H1 (cell line): ENCODE measurements around the gene CELF2. TPM values are rescaled to one million over a fixed set of nuclear protein-coding genes. Genes with fewer than 3 reads are reported as not detected.

Source experiments
- CTCF ChIA-PET: fragments of 300-600 bp; sonication (Branson Sonifier 250); formaldehyde crosslinking; loops from one replicate; lab custom pipeline; 2021; ENCODE audit not compliant: partially characterized antibody; lab: Charles Lee
- POLR2A ChIA-PET: fragments of 300-600 bp; sonication (Branson Sonifier 250); formaldehyde crosslinking; loops from one replicate; lab custom pipeline; 2021; ENCODE audit warnings: inconsistent platforms; ENCODE audit not compliant: partially characterized antibody; lab: Charles Lee
- DNase-seq, 2 experiments: peaks; one replicate each; pipeline versions ENCODE4 v3.0.0 to v3.0.0-alpha.2; 2010 to 2022; ENCODE audit warnings: low spot score in 2 of 2, low read depth in 1 of 2, mixed read lengths in 1 of 2
- FAIRE-seq: peaks from 2 replicates; lab custom pipeline; 2011; peaks lifted over from hg19 to GRCh38; lab: Jason Lieb, UNC
- H2AFZ ChIP-seq: 2 replicates; pipeline ENCODE4 v1.8.1; 2012; ENCODE audit warnings: low read length, inconsistent platforms
- H2AK5ac ChIP-seq: 2 replicates; pipeline ENCODE4 v1.6.1; 2013; ENCODE audit warnings: low read depth, low read length
- H2BK120ac ChIP-seq: replicated peaks from 2 replicates; pipeline ENCODE3; 2013; ENCODE audit warnings: low read depth, low read length, inconsistent platforms
- H2BK12ac ChIP-seq: 2 replicates; pipeline ENCODE4 v1.6.1; 2013; ENCODE audit warnings: low read depth, low read length
- H2BK15ac ChIP-seq: 2 replicates; pipeline ENCODE4 v1.6.1; 2013; ENCODE audit warnings: low read length
- H2BK20ac ChIP-seq: 2 replicates; pipeline ENCODE4 v1.6.1; 2013; ENCODE audit warnings: low read length
- H2BK5ac ChIP-seq: 2 replicates; pipeline ENCODE4 v1.6.1; 2013; ENCODE audit warnings: low read depth, low read length
- H3K14ac ChIP-seq: 2 replicates; pipeline ENCODE4 v1.6.1; 2013; ENCODE audit warnings: inconsistent platforms; ENCODE audit not compliant: insufficient read length
- H3K18ac ChIP-seq: 2 replicates; pipeline ENCODE4 v1.6.1; 2013; ENCODE audit warnings: low read length; ENCODE audit errors: extremely low read depth
- H3K23ac ChIP-seq: 2 replicates; pipeline ENCODE4 v1.6.1; 2013; ENCODE audit warnings: inconsistent platforms; ENCODE audit not compliant: insufficient read length
- H3K23me2 ChIP-seq: 2 replicates; pipeline ENCODE4 v1.6.1; 2013; ENCODE audit warnings: low read depth, low read length
- H3K27ac ChIP-seq: 2 replicates; pipeline ENCODE4 v1.6.1; 2011; ENCODE audit warnings: low read depth, low read length, inconsistent platforms
- H3K27me3 ChIP-seq, 4 experiments: replicated peaks in 1 of 4; 1 replicate in 1 of 4; 2 replicates in 3 of 4; pipeline versions ENCODE4 v1.6.1 to v1.8.1; 2011 to 2013; ENCODE audit warnings: low read length in 3 of 4, mild to moderate bottlenecking in 3 of 4, inconsistent platforms in 2 of 4, mixed read lengths in 2 of 4, moderate library complexity in 1 of 4; ENCODE audit not compliant: control insufficient read depth in 3 of 4, insufficient read depth in 3 of 4; ENCODE audit errors: extremely low read depth in 1 of 4
- H3K36me3 ChIP-seq, 4 experiments: 2 replicates each; pipeline versions ENCODE4 v1.6.1 to v1.8.1; 2011 to 2013; ENCODE audit warnings: mild to moderate bottlenecking in 4 of 4, low read length in 3 of 4, moderate library complexity in 2 of 4, control low read depth in 1 of 4, inconsistent platforms in 1 of 4; ENCODE audit not compliant: insufficient read depth in 4 of 4, control insufficient read depth in 2 of 4
- H3K4ac ChIP-seq: replicated peaks from 2 replicates; pipeline ENCODE3; 2013; ENCODE audit warnings: low read length, low read depth, mixed read lengths, inconsistent platforms; ENCODE audit not compliant: insufficient read length
- H3K4me1 ChIP-seq, 4 experiments: replicated peaks in 1 of 4; 1 replicate in 1 of 4; 2 replicates in 3 of 4; pipeline versions ENCODE4 v1.6.1 to v1.8.1; 2011 to 2013; ENCODE audit warnings: low read length in 3 of 4, inconsistent platforms in 2 of 4, mixed read lengths in 1 of 4; ENCODE audit not compliant: insufficient read depth in 4 of 4, control insufficient read depth in 3 of 4
- H3K4me2 ChIP-seq, 2 experiments: 2 replicates each; pipeline versions ENCODE4 v1.6.1 to v1.8.1; 2011 to 2013; ENCODE audit warnings: low read depth in 2 of 2, low read length in 2 of 2, control low read depth in 1 of 2, inconsistent platforms in 1 of 2, mild to moderate bottlenecking in 1 of 2; ENCODE audit not compliant: insufficient read depth in 1 of 2
- H3K4me3 ChIP-seq, 4 experiments: fragments of 200-600, 300-600 bp in 1 of 4; sonication (generic), shearing (Covaris generic), sonication (Bioruptor Twin) in 1 of 4; 2 replicates each; pipeline versions ENCODE4 v1.5.1 to v1.8.1; 2011 to 2016; ENCODE audit warnings: low read length in 4 of 4, low read depth in 3 of 4, control low read depth in 2 of 4, inconsistent platforms in 2 of 4, mild to moderate bottlenecking in 2 of 4, mixed read lengths in 1 of 4, moderate library complexity in 1 of 4; ENCODE audit not compliant: insufficient read depth in 2 of 4; ENCODE audit errors: extremely low read depth in 1 of 4
- H3K56ac ChIP-seq: replicated peaks from 2 replicates; pipeline ENCODE3; 2013; ENCODE audit warnings: low read depth, mild to moderate bottlenecking, mixed read lengths, low read length, inconsistent platforms; ENCODE audit not compliant: insufficient read length
- H3K79me1 ChIP-seq: 2 replicates; pipeline ENCODE4 v1.6.1; 2013; ENCODE audit warnings: low read depth, low read length, control low read depth
- H3K79me2 ChIP-seq, 2 experiments: 2 replicates each; pipeline versions ENCODE4 v1.6.1 to v1.8.1; 2012 to 2013; ENCODE audit warnings: low read length in 2 of 2, mild to moderate bottlenecking in 2 of 2, inconsistent platforms in 1 of 2; ENCODE audit not compliant: insufficient read depth in 2 of 2, control insufficient read depth in 1 of 2
- H3K9ac ChIP-seq, 4 experiments: replicated peaks in 1 of 4; 1 replicate in 1 of 4; 2 replicates in 3 of 4; pipeline versions ENCODE4 v1.6.1 to v1.8.1; 2011 to 2013; ENCODE audit warnings: low read depth in 3 of 4, low read length in 3 of 4, control low read depth in 2 of 4, mild to moderate bottlenecking in 2 of 4, moderate library complexity in 2 of 4, inconsistent platforms in 1 of 4; ENCODE audit errors: extremely low read depth in 1 of 4
- H3K9me3 ChIP-seq, 2 experiments: 2 replicates each; pipeline versions ENCODE4 v1.6.1 to v1.8.1; 2012 to 2013; ENCODE audit warnings: mild to moderate bottlenecking in 2 of 2, moderate library complexity in 2 of 2, control low read depth in 1 of 2, inconsistent platforms in 1 of 2, low read depth in 1 of 2, low read length in 1 of 2, mixed read lengths in 1 of 2; ENCODE audit not compliant: insufficient read depth in 2 of 2
- H4K20me1 ChIP-seq, 2 experiments: replicated peaks in 1 of 2; 2 replicates each; pipeline versions ENCODE3 to v1.8.1; 2011 to 2013; ENCODE audit warnings: inconsistent platforms in 2 of 2, low read length in 2 of 2, mild to moderate bottlenecking in 1 of 2; ENCODE audit not compliant: insufficient read depth in 2 of 2, control insufficient read depth in 1 of 2
- H4K5ac ChIP-seq: 2 replicates; pipeline ENCODE4 v1.6.1; 2013; ENCODE audit warnings: low read length, low read depth, mixed read lengths, inconsistent platforms; ENCODE audit not compliant: insufficient read length
- H4K8ac ChIP-seq: 2 replicates; pipeline ENCODE4 v1.8.0; 2013; ENCODE audit warnings: mild to moderate bottlenecking, moderate library complexity, low read length, inconsistent platforms; ENCODE audit not compliant: insufficient read depth; ENCODE audit errors: extremely low read depth
- H4K91ac ChIP-seq: replicated peaks from 2 replicates; pipeline ENCODE3; 2013; ENCODE audit warnings: low read length, mixed read lengths, inconsistent platforms; ENCODE audit not compliant: insufficient read length
- GABPA ChIP-seq: IDR thresholded peaks from 2 replicates; pipeline ENCODE4 v1.6.1; 2011; ENCODE audit warnings: mild to moderate bottlenecking, low read length, moderate library complexity, borderline replicate concordance; ENCODE audit not compliant: insufficient read depth
- TAF7 ChIP-seq: optimal IDR thresholded peaks from 2 replicates; pipeline ENCODE3; 2011; ENCODE audit warnings: low read depth, mild to moderate bottlenecking, inconsistent platforms, low read length, moderate library complexity, borderline replicate concordance
- WGBS, 2 experiments: shearing (Covaris generic) in 1 of 2; methylation state at CpG; one replicate each; pipeline versions ENCODE4 v1.1.6 to v1.1.7; 2013 to 2015; ENCODE audit warnings: low lambda C conversion rate in 2 of 2, mixed read lengths in 2 of 2, inconsistent platforms in 1 of 2, low coverage in 1 of 2, missing lambda C conversion rate in 1 of 2; ENCODE audit not compliant: insufficient replicate concordance in 2 of 2, insufficient coverage in 1 of 2, insufficient read length in 1 of 2; ENCODE audit errors: extremely low coverage in 1 of 2, missing lambda C conversion rate in 1 of 2; 5-methylcytosine and 5-hydroxymethylcytosine counted together
- polyA plus RNA-seq, 7 experiments: library from polyadenylated mRNA; depleted of rRNA in 3 of 7; stranded (reverse) in 5 of 7; unstranded in 2 of 7; fragments of >200 nt in 5 of 7; fragments of 200-250 nt in 2 of 7; gene quantifications; 1 replicate in 5 of 7; 2 replicates in 1 of 7; 4 replicates in 1 of 7; pipeline versions ENCODE4 v1.2.1 to v1.2.3, GENCODE V29; 2011 to 2013; ENCODE audit warnings: missing spikeins in 2 of 7, mixed read lengths in 2 of 7
- total RNA-seq: library from RNA; stranded (reverse); fragmentation: NEBNext Ultra II Directional; extraction: Animal tissue kit (Norgen Biotek cat#: 25700); gene quantifications from 2 replicates; pipeline ENCODE4 v1.2.1, GENCODE V29; 2021

CELF2 gene
- total and polyA plus RNA-seq, 2 of the 8 experiments (the other 6 are each of a cell fraction or from before 2014, with no cell fraction given), result 18.3 to 22.7 TPM

DNA sequence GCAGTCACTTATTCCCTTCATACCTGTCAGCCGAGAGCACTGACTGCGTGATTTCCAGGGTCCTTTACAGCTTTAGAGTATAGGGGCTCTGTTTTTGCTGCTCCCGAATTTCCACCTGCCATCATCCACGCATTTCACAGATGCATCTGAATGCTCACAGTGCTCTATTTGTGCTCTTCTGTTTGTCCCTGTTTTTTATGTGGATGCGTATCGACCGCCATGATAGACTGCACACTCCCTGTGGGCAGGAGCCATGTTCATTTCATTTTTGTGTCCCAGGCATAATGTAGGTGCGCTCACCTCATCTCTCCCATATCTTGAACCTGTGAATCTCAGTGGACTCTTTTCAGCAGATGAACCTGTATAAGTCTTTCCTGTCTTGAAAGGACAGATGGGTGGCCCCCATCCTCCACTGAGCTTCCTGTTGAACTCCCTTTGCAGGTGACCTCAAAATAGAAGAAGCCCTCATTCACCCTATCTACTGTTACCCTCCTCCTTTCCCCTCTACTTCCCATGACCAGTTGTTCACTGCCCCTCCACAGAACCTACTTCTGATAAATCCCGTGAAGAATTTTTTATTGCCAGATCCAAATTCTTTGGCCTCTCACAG, 228.4 kb downstream of the CELF2 start:
- no peak overlapping the region for H3K14ac ChIP-seq
- H3K27me3 ChIP-seq, result no peaks in the 10 kb centered on the region
- no peak overlapping the region for H3K27ac ChIP-seq
- no peaks in the 10 kb centered on the region; the same call in 1 of the 2 replicates for H3K23me2 ChIP-seq
- H4K8ac ChIP-seq, result no peak overlapping the region
- DNase-seq (no peak), FAIRE-seq (no peak)
- 90% methylated on average over 9 of the region's 9 CpGs; no CpG with 5 or more reads in 1 of the 2 experiments for WGBS, 2 experiments
- no peak overlapping the region for H4K91ac ChIP-seq
- H3K23ac ChIP-seq, result no peak overlapping the region
- no peaks in the 10 kb centered on the region for H3K79me2 ChIP-seq
- no peak overlapping the region for H2AK5ac ChIP-seq
- TF ChIP-seq GABPA (no peak), TAF7 (no peak)
- no peaks in the 10 kb centered on the region for H3K9me3 ChIP-seq
- H3K79me1 ChIP-seq, result 0 out of 2 replicates have a peak, but pooled peaks cover 2% of the 10 kb centered on the region
- peaks cover 5 to 13% (median 6%) of the 10 kb centered on the region in 4 experiments; a peak in 5 of 7 replicates for H3K4me1 ChIP-seq
- no peak overlapping the region for H3K4me2 ChIP-seq
- no peak overlapping the region for H3K4ac ChIP-seq
- H2BK20ac ChIP-seq, result no peak overlapping the region
- no peak overlapping the region for H3K4me3 ChIP-seq
- H2BK12ac ChIP-seq, result no peak overlapping the region
- no peak overlapping the region for H3K18ac ChIP-seq
- ChIA-PET CTCF (interaction anchor here (0.7 to 1.0 kb wide), 2 partner anchors 12 to 25 kb away, joined by 3 to 4 read pairs; no protein-coding TSS in a partner anchor), POLR2A (no interaction called here)
- H2BK15ac ChIP-seq, result no peak overlapping the region
- H2BK120ac ChIP-seq, result no peak overlapping the region
- no peaks in the 10 kb centered on the region for H3K36me3 ChIP-seq
- H4K5ac ChIP-seq, result no peak overlapping the region
- H3K56ac ChIP-seq, result no peak overlapping the region
- no peak overlapping the region for H3K9ac ChIP-seq
- no peaks in the 10 kb centered on the region for H4K20me1 ChIP-seq
- H2AFZ ChIP-seq, result no peak overlapping the region
- H2BK5ac ChIP-seq, result no peak overlapping the region
